HL-60 (cell line): ENCODE measurements around the gene COG7.

Source experiments
- CTCF ChIP-seq: IDR thresholded peaks from one replicate; pipeline ENCODE4 v1.5.1; 2011; ENCODE audit warnings: low read length, control low read depth, inconsistent platforms; ENCODE audit not compliant: insufficient read depth
- POLR2AphosphoS5 ChIP-seq: IDR thresholded peaks from 2 replicates; pipeline ENCODE4 v1.6.1; 2012; ENCODE audit warnings: low read depth
- TF ChIP-seq, protein P1 (sequence below): IDR thresholded peaks from 2 replicates; pipeline ENCODE4 v1.6.1; 2012; ENCODE audit warnings: low read depth; ENCODE audit not compliant: insufficient replicate concordance

DNA sequence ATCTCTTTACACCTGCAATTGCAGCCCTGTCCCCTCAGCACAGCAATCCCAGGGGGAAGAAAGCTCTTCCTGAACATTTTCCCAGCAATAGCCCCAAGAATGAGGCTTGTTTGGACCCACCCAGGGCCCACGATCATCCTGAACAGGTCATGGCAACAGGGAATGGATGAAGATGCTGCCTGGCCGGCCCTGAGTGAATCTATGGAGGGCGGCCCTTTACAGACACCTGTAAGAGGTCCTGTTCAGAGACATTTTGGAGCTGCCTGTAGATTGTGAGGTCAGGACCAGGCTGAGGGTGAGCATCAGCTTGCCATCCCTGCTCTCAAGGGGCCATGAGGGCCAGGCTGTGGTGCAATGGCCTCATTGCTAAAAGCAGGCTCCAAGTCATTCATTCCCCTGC is 69.1 kb downstream of the COG7 start:
- no peak for TF ChIP-seq CTCF
- no peak for TF ChIP-seq POLR2AphosphoS5
- TF ChIP-seq, protein P1, sequence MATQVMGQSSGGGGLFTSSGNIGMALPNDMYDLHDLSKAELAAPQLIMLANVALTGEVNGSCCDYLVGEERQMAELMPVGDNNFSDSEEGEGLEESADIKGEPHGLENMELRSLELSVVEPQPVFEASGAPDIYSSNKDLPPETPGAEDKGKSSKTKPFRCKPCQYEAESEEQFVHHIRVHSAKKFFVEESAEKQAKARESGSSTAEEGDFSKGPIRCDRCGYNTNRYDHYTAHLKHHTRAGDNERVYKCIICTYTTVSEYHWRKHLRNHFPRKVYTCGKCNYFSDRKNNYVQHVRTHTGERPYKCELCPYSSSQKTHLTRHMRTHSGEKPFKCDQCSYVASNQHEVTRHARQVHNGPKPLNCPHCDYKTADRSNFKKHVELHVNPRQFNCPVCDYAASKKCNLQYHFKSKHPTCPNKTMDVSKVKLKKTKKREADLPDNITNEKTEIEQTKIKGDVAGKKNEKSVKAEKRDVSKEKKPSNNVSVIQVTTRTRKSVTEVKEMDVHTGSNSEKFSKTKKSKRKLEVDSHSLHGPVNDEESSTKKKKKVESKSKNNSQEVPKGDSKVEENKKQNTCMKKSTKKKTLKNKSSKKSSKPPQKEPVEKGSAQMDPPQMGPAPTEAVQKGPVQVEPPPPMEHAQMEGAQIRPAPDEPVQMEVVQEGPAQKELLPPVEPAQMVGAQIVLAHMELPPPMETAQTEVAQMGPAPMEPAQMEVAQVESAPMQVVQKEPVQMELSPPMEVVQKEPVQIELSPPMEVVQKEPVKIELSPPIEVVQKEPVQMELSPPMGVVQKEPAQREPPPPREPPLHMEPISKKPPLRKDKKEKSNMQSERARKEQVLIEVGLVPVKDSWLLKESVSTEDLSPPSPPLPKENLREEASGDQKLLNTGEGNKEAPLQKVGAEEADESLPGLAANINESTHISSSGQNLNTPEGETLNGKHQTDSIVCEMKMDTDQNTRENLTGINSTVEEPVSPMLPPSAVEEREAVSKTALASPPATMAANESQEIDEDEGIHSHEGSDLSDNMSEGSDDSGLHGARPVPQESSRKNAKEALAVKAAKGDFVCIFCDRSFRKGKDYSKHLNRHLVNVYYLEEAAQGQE: no peak
